A673 (cell line): ENCODE measurements around the gene ZNF555. TPM values are rescaled to one million over a fixed set of nuclear protein-coding genes. Genes with fewer than 3 reads are reported as not detected.

Experiments
- BruUV-seq: library from RNA; stranded (reverse); fragments of 400-500 nt; replicated peaks from 2 replicates; lab custom pipeline; 2021; lab: Mats Ljungman, UMichigan
- CTCF ChIA-PET: fragments of 300-600 bp; sonication (Branson Sonifier 250); formaldehyde crosslinking; loops from one replicate; lab custom pipeline; 2022; ENCODE audit warnings: antibody characterized with exemption; lab: Charles Lee
- POLR2A ChIA-PET: fragments of 300-600 bp; sonication (Branson Sonifier 250); formaldehyde crosslinking; loops from one replicate; lab custom pipeline; 2022; ENCODE audit warnings: antibody characterized with exemption; ENCODE audit not compliant: low non-redundant PET; lab: Charles Lee
- DNase-seq: peaks from one replicate; pipeline ENCODE4 v3.0.0-alpha.2; 2015; ENCODE audit warnings: low spot score
- H3K27ac ChIP-seq: fragments of 200-600 bp; sonication (generic); 2 replicates; pipeline ENCODE4 v1.5.1; 2016; ENCODE audit warnings: mixed run types, low read depth, mild to moderate bottlenecking, mixed read lengths, antibody characterized with exemption, low read length; ENCODE audit not compliant: poor library complexity, severe bottlenecking
- H3K27me3 ChIP-seq: fragments of 200-600 bp; sonication (generic); replicated peaks from 2 replicates; pipeline ENCODE4 v1.6.1; 2017; ENCODE audit warnings: mixed run types, low read depth, mild to moderate bottlenecking, mixed read lengths, antibody characterized with exemption, low read length; ENCODE audit not compliant: insufficient read depth, poor library complexity
- H3K36me3 ChIP-seq: fragments of 200-600 bp; sonication (generic); 2 replicates; pipeline ENCODE4 v1.6.1; 2016; ENCODE audit warnings: mixed run types, mild to moderate bottlenecking, mixed read lengths, antibody characterized with exemption, low read length; ENCODE audit not compliant: insufficient read depth, poor library complexity, severe bottlenecking
- H3K4me1 ChIP-seq: fragments of 200-600 bp; sonication (generic); 2 replicates; pipeline ENCODE4 v1.6.1; 2017; ENCODE audit warnings: mixed run types, mild to moderate bottlenecking, mixed read lengths, antibody characterized with exemption, low read length; ENCODE audit not compliant: insufficient read depth, poor library complexity, severe bottlenecking
- H3K4me3 ChIP-seq: fragments of 200-600 bp; sonication (generic); 2 replicates; pipeline ENCODE4 v1.5.1; 2016; ENCODE audit warnings: low read depth, mixed run types, mild to moderate bottlenecking, mixed read lengths, low read length; ENCODE audit not compliant: poor library complexity, severe bottlenecking
- H3K9me3 ChIP-seq: fragments of 200-600 bp; sonication (generic); 2 replicates; pipeline ENCODE4 v1.6.1; 2016; ENCODE audit warnings: mixed run types, low read depth, mild to moderate bottlenecking, mixed read lengths, antibody characterized with exemption, low read length; ENCODE audit not compliant: poor library complexity, severe bottlenecking
- EZH2 ChIP-seq: fragments of 200-600 bp; sonication (generic); IDR thresholded peaks from 2 replicates; pipeline ENCODE4 v1.6.1; 2017; ENCODE audit warnings: borderline replicate concordance, low read depth, mild to moderate bottlenecking, mixed read lengths, antibody characterized with exemption, low read length; ENCODE audit not compliant: poor library complexity, severe bottlenecking
- intact Hi-C: fragments of 100-400 bp; cut with micrococcal nuclease; formaldehyde crosslinking; loops from one replicate; pipeline ENCODE4 v1.10.0; 2022; ENCODE audit not compliant: unreplicated experiment
- total RNA-seq: library from RNA; stranded (reverse); gene quantifications from 2 replicates; pipeline ENCODE4 v1.2.3, GENCODE V29; 2021
- TF ChIP-seq, protein P1 (sequence below): fragments of 300-800, 200-600 bp; sonication (generic); conservative IDR thresholded peaks from 2 replicates; pipeline ENCODE4 v1.5.1; 2017; ENCODE audit warnings: low read depth, mild to moderate bottlenecking, antibody characterized with exemption, low read length, moderate library complexity, mixed read lengths

Gene ZNF555
- total RNA-seq, 1 experiment from 2014 or later = 4.8 TPM

DNA sequence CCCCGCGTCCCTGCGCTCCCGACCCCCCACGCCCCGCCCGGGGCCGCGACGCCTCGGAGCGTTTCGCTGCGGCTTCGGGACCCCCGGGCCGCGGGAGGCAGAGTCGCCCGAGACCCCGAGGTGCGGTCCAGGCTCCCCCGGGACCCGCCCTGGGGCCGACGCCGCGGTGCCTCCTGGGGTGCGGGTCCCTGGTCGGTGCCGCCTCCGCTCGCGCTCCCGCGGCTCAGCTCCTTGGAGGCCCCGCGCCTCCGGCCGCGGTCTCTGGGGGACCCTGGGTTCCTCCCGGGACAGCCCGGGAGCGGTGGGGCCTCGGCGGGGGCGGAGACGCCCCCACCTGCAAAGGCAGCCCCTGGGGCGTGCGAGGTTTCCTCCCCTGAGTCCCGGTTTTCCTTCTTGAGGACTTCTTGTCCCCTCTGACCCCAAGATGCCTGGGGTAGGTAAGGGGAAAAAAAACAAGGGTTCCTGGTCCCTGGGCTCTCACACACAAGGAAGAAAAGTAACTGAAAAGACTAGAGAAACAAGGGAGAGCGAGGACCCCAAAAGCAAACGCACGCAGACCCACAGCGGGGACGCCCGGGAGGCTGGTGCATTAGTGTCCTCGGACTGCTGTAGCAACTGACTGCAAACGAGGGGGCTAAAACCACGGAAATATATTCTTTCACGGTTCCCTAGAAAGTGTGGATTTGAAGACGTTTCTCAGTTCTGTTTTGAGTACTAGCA is 740 bp downstream of the ZNF555 start:
- CTCF ChIA-PET = no interaction called here

DNA sequence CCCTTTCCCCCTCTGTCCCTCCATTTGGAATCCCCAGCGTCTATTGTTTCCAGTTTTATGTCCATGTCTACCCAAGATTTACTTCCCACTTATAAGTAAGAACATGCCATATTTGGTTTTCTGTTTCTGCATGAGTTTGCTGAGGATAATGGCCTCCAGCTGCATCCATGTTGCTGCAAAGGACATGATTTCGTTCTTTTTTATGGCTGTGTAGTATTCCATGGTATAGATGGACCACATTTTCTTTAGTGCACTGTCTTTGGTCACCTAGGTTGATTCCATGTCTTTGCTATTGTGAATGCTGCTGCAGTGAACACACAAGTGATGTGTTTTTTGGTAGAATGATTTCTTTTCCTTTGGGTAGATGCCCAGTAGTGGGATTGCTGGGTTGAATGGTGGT is 3.8 kb downstream of the ZNF555 start:
- Histone ChIP-seq H3K27ac (no peak overlapping the region), H3K4me1 (no peaks in the 10 kb centered on the region), H3K36me3 (no peaks in the 10 kb centered on the region), H3K4me3 (no peak overlapping the region), H3K27me3 (no peaks in the 10 kb centered on the region), H3K9me3 (peaks cover 8% of the 10 kb centered on the region)
- ChIA-PET CTCF (no interaction called here), POLR2A (no interaction called here)
- intact Hi-C loops = no loop called here
- DNase-seq = no peak
- no peak for TF ChIP-seq EZH2
- TF ChIP-seq, protein P1, sequence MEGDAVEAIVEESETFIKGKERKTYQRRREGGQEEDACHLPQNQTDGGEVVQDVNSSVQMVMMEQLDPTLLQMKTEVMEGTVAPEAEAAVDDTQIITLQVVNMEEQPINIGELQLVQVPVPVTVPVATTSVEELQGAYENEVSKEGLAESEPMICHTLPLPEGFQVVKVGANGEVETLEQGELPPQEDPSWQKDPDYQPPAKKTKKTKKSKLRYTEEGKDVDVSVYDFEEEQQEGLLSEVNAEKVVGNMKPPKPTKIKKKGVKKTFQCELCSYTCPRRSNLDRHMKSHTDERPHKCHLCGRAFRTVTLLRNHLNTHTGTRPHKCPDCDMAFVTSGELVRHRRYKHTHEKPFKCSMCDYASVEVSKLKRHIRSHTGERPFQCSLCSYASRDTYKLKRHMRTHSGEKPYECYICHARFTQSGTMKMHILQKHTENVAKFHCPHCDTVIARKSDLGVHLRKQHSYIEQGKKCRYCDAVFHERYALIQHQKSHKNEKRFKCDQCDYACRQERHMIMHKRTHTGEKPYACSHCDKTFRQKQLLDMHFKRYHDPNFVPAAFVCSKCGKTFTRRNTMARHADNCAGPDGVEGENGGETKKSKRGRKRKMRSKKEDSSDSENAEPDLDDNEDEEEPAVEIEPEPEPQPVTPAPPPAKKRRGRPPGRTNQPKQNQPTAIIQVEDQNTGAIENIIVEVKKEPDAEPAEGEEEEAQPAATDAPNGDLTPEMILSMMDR = no peak
- BruUV-seq = no TSS peak

More for the DNA sequence above, 740 bp downstream of the ZNF555 start:
- Histone ChIP-seq H3K4me3 (peak overlapping the region; percentile 74), H3K9me3 (peaks cover 10% of the 10 kb centered on the region), H3K27ac (peak overlapping the region; percentile 95), H3K36me3 (no peaks in the 10 kb centered on the region), H3K27me3 (no peaks in the 10 kb centered on the region), H3K4me1 (no peaks in the 10 kb centered on the region)
- POLR2A ChIA-PET = no interaction called here
- BruUV-seq = no TSS peak
- DNase-seq = no peak
- TF ChIP-seq EZH2 = no peak
- TF ChIP-seq, protein P1 = no peak
- intact Hi-C loops = no loop called here

DNA sequence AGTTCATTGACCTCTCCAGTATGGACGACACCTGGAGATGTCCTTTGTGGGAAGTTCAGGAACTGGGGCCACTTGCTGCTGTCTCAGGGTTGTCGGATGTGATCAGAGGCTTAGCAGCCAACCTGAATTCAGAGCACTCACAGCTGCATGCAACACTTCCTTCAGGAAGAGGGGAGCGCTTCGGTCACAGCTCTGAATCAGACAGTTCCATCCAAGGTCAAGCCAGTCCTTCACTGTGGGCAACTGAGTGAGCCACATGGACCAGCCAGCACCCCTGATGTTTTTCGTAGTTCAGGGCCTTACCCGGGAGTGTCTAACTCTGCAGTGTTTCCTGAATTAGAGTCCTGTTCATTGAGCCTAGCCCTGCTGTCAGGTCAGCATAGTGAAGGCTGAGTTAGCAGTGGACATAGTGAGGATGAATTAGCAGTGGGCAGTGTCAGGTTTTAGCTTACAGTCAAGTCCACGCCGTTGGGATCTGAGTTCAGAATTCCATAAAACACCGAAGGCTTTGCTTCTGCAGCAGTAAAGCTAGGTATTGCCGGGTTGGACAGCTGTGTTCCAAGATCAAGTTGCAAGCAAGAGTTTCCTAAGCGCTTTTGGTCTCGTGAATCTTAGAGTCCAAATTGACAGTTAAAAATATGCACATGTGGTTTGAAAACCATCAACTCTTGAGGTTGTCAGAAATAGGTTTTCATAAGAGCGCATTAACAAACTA is 5.1 kb downstream of the ZNF555 start:
- H3K36me3 ChIP-seq = peaks cover 3% of the 10 kb centered on the region
- no peak for DNase-seq
- POLR2A ChIA-PET = no interaction called here
- H3K27ac ChIP-seq = no peak overlapping the region
- CTCF ChIA-PET = no interaction called here
- no peaks in the 10 kb centered on the region for H3K27me3 ChIP-seq
- no peaks in the 10 kb centered on the region for H3K4me1 ChIP-seq
- TF ChIP-seq, protein P1 = no peak
- TF ChIP-seq EZH2 = no peak
- no TSS peak for BruUV-seq
- H3K9me3 ChIP-seq = peaks cover 19% of the 10 kb centered on the region
- intact Hi-C loops = no loop called here
- H3K4me3 ChIP-seq = no peak overlapping the region
